ENCODE data around the gene PLEKHA7. TPM values are rescaled to one million over a fixed set of nuclear protein-coding genes. Genes with fewer than 3 reads are reported as not detected.

Gene PLEKHA7
- total RNA-seq, 4 donors from 2014 or later: 0.72 to 3.6 (median 2.2) TPM

DNA sequence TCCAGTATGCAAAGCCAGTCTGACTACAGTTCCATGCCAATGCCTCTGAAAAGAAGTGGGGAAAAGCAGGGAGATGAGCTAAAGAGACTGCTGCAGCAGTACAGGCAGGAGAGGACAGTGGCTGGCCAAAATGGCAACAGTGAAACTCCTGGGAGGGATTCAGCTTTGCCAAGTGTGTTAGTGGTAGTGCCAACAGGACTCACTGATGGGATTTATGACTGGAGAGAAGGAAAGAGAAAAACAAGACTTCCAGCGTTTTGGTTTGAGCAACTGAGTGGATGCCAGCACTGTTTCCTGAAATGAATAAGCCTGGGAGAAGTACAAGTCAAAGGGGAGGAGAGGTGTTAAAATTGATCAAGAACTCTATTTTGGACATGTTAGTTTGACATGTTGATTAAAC, 80.9 kb downstream of the PLEKHA7 start:
- H3K27me3 ChIP-seq: no peaks in the 10 kb centered on the region
- H3K27ac ChIP-seq: no peak overlapping the region
- no peaks in the 10 kb centered on the region for H3K36me3 ChIP-seq
- in situ Hi-C loops (cut with MboI; ENCODE audit: low sequenced_read_pairs in 4 of 4) (no loop called here), intact Hi-C loops (cut with DNase I; ENCODE audit: low total_unique reads) (no loop called here)
- TF ChIP-seq, protein P1, sequence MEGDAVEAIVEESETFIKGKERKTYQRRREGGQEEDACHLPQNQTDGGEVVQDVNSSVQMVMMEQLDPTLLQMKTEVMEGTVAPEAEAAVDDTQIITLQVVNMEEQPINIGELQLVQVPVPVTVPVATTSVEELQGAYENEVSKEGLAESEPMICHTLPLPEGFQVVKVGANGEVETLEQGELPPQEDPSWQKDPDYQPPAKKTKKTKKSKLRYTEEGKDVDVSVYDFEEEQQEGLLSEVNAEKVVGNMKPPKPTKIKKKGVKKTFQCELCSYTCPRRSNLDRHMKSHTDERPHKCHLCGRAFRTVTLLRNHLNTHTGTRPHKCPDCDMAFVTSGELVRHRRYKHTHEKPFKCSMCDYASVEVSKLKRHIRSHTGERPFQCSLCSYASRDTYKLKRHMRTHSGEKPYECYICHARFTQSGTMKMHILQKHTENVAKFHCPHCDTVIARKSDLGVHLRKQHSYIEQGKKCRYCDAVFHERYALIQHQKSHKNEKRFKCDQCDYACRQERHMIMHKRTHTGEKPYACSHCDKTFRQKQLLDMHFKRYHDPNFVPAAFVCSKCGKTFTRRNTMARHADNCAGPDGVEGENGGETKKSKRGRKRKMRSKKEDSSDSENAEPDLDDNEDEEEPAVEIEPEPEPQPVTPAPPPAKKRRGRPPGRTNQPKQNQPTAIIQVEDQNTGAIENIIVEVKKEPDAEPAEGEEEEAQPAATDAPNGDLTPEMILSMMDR (IDR thresholded peaks at IDR 0.05 in 4 of 5, conservative IDR thresholded peaks at IDR 0.05 in 1 of 5): no peak
- no peak for TF ChIP-seq POLR2A (IDR thresholded peaks at IDR 0.05)
- no peak overlapping the region for H3K4me3 ChIP-seq
- no peak for ATAC-seq
- no peaks in the 10 kb centered on the region for H3K4me1 ChIP-seq
- no peak for DNase-seq
- H3K9me3 ChIP-seq: no peaks in the 10 kb centered on the region

DNA sequence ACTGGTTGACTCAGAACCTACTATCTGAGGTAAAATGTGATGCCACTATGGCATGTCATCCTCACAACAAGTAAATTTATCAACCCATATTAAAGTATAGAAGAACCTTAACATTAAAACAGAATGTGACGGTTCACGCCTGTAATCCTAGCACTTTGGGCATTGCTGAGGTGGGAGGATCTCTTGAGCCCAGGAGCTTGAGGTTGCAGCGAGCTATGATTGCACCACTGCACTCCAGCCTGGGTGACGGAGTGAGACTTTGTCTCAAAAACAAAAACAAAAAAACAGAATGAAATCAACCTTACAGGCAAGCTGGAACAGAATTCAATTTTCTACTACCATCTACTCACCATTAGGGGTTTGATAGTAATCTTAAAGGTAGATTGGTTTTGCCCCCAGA, 86.2 kb downstream of the PLEKHA7 start:
- H3K4me1 ChIP-seq: peaks cover 8 to 10% of the 10 kb centered on the region in 2 donors
- H3K36me3 ChIP-seq: no peaks in the 10 kb centered on the region

DNA sequence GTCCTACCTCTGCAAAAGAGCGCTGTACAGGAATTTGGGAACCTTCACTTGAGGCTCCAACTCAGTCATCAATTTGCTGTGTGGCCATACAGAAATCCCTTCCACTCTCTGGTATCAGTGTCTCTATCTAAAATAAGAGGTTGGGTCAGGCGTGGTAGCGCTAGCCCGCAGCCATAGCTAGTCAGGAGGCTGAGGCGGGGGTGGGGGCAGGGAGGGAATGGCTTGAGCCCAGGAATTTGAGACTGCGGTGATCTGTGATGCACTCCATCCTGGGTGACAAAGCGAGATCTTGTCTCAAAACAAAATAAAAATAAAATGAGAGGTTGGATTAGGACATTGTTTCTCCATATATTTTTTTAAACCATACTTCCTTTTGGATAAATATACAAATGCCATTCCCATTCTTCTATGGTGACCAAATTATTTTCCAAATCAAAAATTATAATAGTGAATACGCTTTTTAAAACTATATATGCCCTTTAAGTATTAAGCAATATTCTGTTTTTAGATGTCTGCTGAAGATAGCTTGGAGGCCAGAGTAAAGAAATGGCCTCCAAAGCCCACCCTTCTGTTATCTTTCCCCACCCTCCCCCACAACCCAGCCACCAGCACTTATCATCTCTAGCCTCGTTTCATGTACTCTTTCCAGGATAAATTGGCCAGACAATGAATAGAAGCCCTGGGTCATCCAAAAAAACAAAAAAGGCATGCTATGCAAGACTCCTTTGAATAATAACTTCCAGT, 87.2 kb downstream of the PLEKHA7 start:
- in situ Hi-C loops (cut with MboI; ENCODE audit: low sequenced_read_pairs in 4 of 4) (no loop called here), intact Hi-C loops (cut with DNase I; ENCODE audit: low total_unique reads) (no loop called here)
- TF ChIP-seq, protein P1 (IDR thresholded peaks at IDR 0.05 in 4 of 5, conservative IDR thresholded peaks at IDR 0.05 in 1 of 5): no peak
- no peak for TF ChIP-seq POLR2A (IDR thresholded peaks at IDR 0.05)
- H3K4me3 ChIP-seq: no peak overlapping the region
- no peaks in the 10 kb centered on the region for H3K36me3 ChIP-seq
- no peak overlapping the region for H3K27ac ChIP-seq
- peaks cover 8 to 10% of the 10 kb centered on the region in 2 donors for H3K4me1 ChIP-seq
- DNase-seq (no peak), ATAC-seq (no peak)
- no peaks in the 10 kb centered on the region for H3K9me3 ChIP-seq
- peaks cover 0 to 5% (median 0%) of the 10 kb centered on the region in 3 donors for H3K27me3 ChIP-seq

More for the DNA sequence above, 86.2 kb downstream of the PLEKHA7 start:
- in situ Hi-C loops (cut with MboI; ENCODE audit: low sequenced_read_pairs in 4 of 4) (no loop called here), intact Hi-C loops (cut with DNase I; ENCODE audit: low total_unique reads) (no loop called here)
- ATAC-seq (no peak), DNase-seq (no peak)
- Histone ChIP-seq H3K4me3 (no peak overlapping the region), H3K9me3 (no peaks in the 10 kb centered on the region), H3K27me3 (peaks cover 0 to 5% (median 0%) of the 10 kb centered on the region in 3 donors), H3K27ac (no peak overlapping the region)
- no peak for TF ChIP-seq POLR2A (IDR thresholded peaks at IDR 0.05)
- TF ChIP-seq, protein P1 (IDR thresholded peaks at IDR 0.05 in 4 of 5, conservative IDR thresholded peaks at IDR 0.05 in 1 of 5): no peak

DNA sequence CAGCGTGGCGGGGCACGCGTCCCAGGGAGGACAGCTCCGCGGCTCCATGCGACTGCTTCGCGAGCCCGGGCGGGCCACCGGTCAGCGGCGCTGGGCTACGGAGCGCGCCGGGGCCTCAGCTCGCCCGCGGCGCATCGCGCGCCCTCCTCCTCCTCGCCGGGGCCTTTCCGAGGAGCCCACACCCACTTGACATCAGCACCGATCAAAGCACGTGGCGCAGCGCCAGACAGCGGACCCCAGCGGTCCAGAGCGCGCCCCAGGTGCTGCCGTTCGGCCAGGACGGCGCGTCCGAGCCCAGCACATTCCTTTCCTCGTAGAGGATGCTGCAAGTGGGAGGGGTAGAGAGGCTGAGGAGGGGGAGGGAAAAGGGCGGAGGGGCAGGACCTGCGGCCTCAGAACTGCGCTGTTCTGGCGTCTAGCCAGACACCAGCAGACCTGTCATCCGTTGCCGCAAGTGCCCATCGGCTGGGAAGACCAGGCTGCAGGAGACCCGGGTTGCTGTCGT, 88.6 kb downstream of the PLEKHA7 start:
- H3K36me3 ChIP-seq: no peaks in the 10 kb centered on the region
- intact Hi-C loops (cut with DNase I; ENCODE audit: low total_unique reads): no loop called here
- TF ChIP-seq, protein P1 (IDR thresholded peaks at IDR 0.05 in 4 of 5, conservative IDR thresholded peaks at IDR 0.05 in 1 of 5): no peak
- TF ChIP-seq POLR2A (IDR thresholded peaks at IDR 0.05): no peak
- H3K4me3 ChIP-seq: peak overlapping the region; percentile 52 to 74 (median 61)
- peaks cover 8 to 10% of the 10 kb centered on the region in 2 donors for H3K4me1 ChIP-seq
- in situ Hi-C loops (cut with MboI; ENCODE audit: low sequenced_read_pairs in 4 of 4): no loop called here
- DNase-seq (no peak), ATAC-seq (peak; percentile 50 to 67)
- H3K27ac ChIP-seq: no peak overlapping the region
- no peaks in the 10 kb centered on the region for H3K9me3 ChIP-seq
- H3K27me3 ChIP-seq: peaks cover 0 to 5% (median 0%) of the 10 kb centered on the region in 3 donors
